CD14-positive monocyte (primary cell): ENCODE results near the gene KIF27. TPM values are rescaled to one million over a fixed set of nuclear protein-coding genes. Genes with fewer than 3 reads are reported as not detected.
"Not testable (repeated sequence)": the region's sequence is repeated elsewhere in the genome, so short reads cannot be mapped to it uniquely, and the experiment has no call there.

Source experiments
- DNase-seq, 3 donors: peaks; one replicate each; pipeline ENCODE4 v3.0.0-alpha.2; 2011 to 2022
- H2AFZ ChIP-seq: 2 replicates; pipeline ENCODE4 v1.6.0; 2012; ENCODE audit warnings: mild to moderate bottlenecking, low read depth, low read length, inconsistent platforms; ENCODE audit not compliant: insufficient read depth, poor library complexity, severe bottlenecking
- H3K27ac ChIP-seq, 2 donors: 1 replicate in 1 of 2; 2 replicates in 1 of 2; pipeline ENCODE4 v1.5.1; 2012 to 2013; ENCODE audit warnings: low read length in 2 of 2, control low read depth in 1 of 2, inconsistent platforms in 1 of 2, low read depth in 1 of 2, mild to moderate bottlenecking in 1 of 2
- H3K27me3 ChIP-seq, 2 donors: one replicate each; pipeline versions ENCODE4 v1.6.0 to v1.6.1; 2011 to 2013; ENCODE audit warnings: low read length in 2 of 2; ENCODE audit not compliant: control insufficient read depth in 2 of 2, insufficient read depth in 2 of 2
- H3K36me3 ChIP-seq, 2 donors: replicated peaks in 1 of 2; 1 replicate in 1 of 2; 2 replicates in 1 of 2; pipeline versions ENCODE4 v1.5.1 to v1.6.1; 2012 to 2013; ENCODE audit warnings: low read length in 2 of 2, control low read depth in 1 of 2, inconsistent platforms in 1 of 2, mild to moderate bottlenecking in 1 of 2; ENCODE audit not compliant: insufficient read depth in 2 of 2, control insufficient read depth in 1 of 2
- H3K4me1 ChIP-seq, 2 donors: 1 replicate in 1 of 2; 2 replicates in 1 of 2; pipeline versions ENCODE4 v1.5.1 to v1.6.1; 2012 to 2013; ENCODE audit warnings: low read length in 2 of 2, control low read depth in 1 of 2, inconsistent platforms in 1 of 2, mild to moderate bottlenecking in 1 of 2, moderate library complexity in 1 of 2; ENCODE audit not compliant: insufficient read depth in 2 of 2, control insufficient read depth in 1 of 2
- H3K4me2 ChIP-seq: replicated peaks from 2 replicates; pipeline ENCODE3; 2012; ENCODE audit warnings: low read length, moderate library complexity, mild to moderate bottlenecking; ENCODE audit not compliant: poor library complexity, severe bottlenecking; ENCODE audit errors: extremely low read depth
- H3K4me3 ChIP-seq, 3 experiments: fragments of 200-600 bp in 1 of 3; sonication (generic) in 1 of 3; replicated peaks in 1 of 3; 1 replicate in 2 of 3; 2 replicates in 1 of 3; pipeline ENCODE4 v1.5.1; 2011 to 2013; ENCODE audit warnings: low read length in 3 of 3, mild to moderate bottlenecking in 3 of 3, control low read depth in 2 of 3, low read depth in 2 of 3, inconsistent platforms in 1 of 3, moderate library complexity in 1 of 3
- H3K79me2 ChIP-seq: 2 replicates; pipeline ENCODE4 v1.6.0; 2012; ENCODE audit warnings: mild to moderate bottlenecking, control low read depth, inconsistent platforms, low read length, moderate library complexity; ENCODE audit not compliant: insufficient read depth
- H3K9ac ChIP-seq: 2 replicates; pipeline ENCODE4 v1.6.0; 2017; ENCODE audit warnings: low read length, mild to moderate bottlenecking; ENCODE audit not compliant: insufficient read depth, poor library complexity, severe bottlenecking
- H3K9me3 ChIP-seq, 2 donors: replicated peaks in 1 of 2; 1 replicate in 1 of 2; 2 replicates in 1 of 2; pipeline versions ENCODE4 v1.5.1 to v1.6.1; 2012 to 2013; ENCODE audit warnings: low read length in 2 of 2, control low read depth in 1 of 2; ENCODE audit not compliant: control insufficient read depth in 1 of 2, insufficient read depth in 1 of 2
- H4K20me1 ChIP-seq: 2 replicates; pipeline ENCODE4 v1.6.0; 2012; ENCODE audit warnings: mild to moderate bottlenecking, low read length, control low read depth, moderate library complexity; ENCODE audit not compliant: insufficient read depth
- H3K27ac Mint-ChIP-seq, 7 donors: one replicate each; pipeline ENCODE4 v1.8.0; 2020; ENCODE audit warnings: mild to moderate bottlenecking in 7 of 7, mixed read lengths in 7 of 7, moderate library complexity in 6 of 7, inconsistent platforms in 2 of 7
- H3K27me3 Mint-ChIP-seq, 3 donors: one replicate each; pipeline ENCODE4 v1.8.0; 2021 to 2022; ENCODE audit warnings: low read depth in 3 of 3, mild to moderate bottlenecking in 3 of 3, mixed read lengths in 3 of 3, moderate library complexity in 3 of 3, inconsistent platforms in 1 of 3
- H3K36me3 Mint-ChIP-seq, 2 donors: one replicate each; pipeline ENCODE4 v1.8.0; 2020; ENCODE audit warnings: mixed read lengths in 2 of 2, inconsistent platforms in 1 of 2, mild to moderate bottlenecking in 1 of 2
- H3K4me1 Mint-ChIP-seq: one replicate; pipeline ENCODE4 v1.8.0; 2020; ENCODE audit warnings: mild to moderate bottlenecking, mixed read lengths
- H3K4me3 Mint-ChIP-seq, 2 donors: one replicate each; pipeline ENCODE4 v1.8.0; 2020; ENCODE audit warnings: mild to moderate bottlenecking in 2 of 2, mixed read lengths in 2 of 2, moderate library complexity in 1 of 2
- H3K9me3 Mint-ChIP-seq, 7 donors: one replicate each; pipeline ENCODE4 v1.8.0; 2020 to 2022; ENCODE audit warnings: mixed read lengths in 7 of 7, mild to moderate bottlenecking in 6 of 7, moderate library complexity in 6 of 7, inconsistent platforms in 2 of 7
- CTCF ChIP-seq: fragments of 200-600 bp; IDR thresholded peaks from one replicate; pipeline ENCODE4 v1.8.0; 2022; ENCODE audit warnings: antibody characterized with exemption, mild to moderate bottlenecking
- WGBS: methylation state at CpG from one replicate; pipeline ENCODE4 v1.1.5; 2013; ENCODE audit warnings: missing lambda C conversion rate; ENCODE audit not compliant: insufficient coverage; 5-methylcytosine and 5-hydroxymethylcytosine counted together
- intact Hi-C, 2 donors: fragments of 100-400 bp; cut with micrococcal nuclease; formaldehyde crosslinking; loops; one replicate each; pipeline versions ENCODE4 v1.15.0 to v1.15.1; 2023
- polyA plus RNA-seq, 3 donors: library from polyadenylated mRNA; depleted of rRNA in 1 of 3; unstranded in 2 of 3; stranded (reverse) in 1 of 3; fragments of 300-500 nt in 2 of 3; fragments of >200 nt in 1 of 3; fragmentation: Illumina TruSeq in 2 of 3; gene quantifications; 1 replicate in 2 of 3; 2 replicates in 1 of 3; pipeline ENCODE4 v1.2.3, GENCODE V29; 2012 to 2021

The KIF27 gene
- polyA plus RNA-seq, 3 donors = 0.58 to 1.3 (median 1.1) TPM

GRCh38 chr9:83804454-83804853 is 116.8 kb downstream of the KIF27 start:
- H3K36me3 Mint-ChIP-seq, intact Hi-C loops, H3K4me1 ChIP-seq, H3K27me3 ChIP-seq, H4K20me1 ChIP-seq, H3K27me3 Mint-ChIP-seq, H3K27ac ChIP-seq, H3K9me3 ChIP-seq, DNase-seq, H3K27ac Mint-ChIP-seq, H3K36me3 ChIP-seq, H3K9ac ChIP-seq, H3K79me2 ChIP-seq, H3K9me3 Mint-ChIP-seq, H3K4me2 ChIP-seq, H3K4me1 Mint-ChIP-seq, H2AFZ ChIP-seq, H3K4me3 Mint-ChIP-seq, H3K4me3 ChIP-seq: not testable (repeated sequence)
- WGBS = no CpG with 5 or more reads among the region's 31 CpGs

GRCh38 chr9:83803941-83804340 is 117.3 kb downstream of the KIF27 start:
- H4K20me1 ChIP-seq, H3K36me3 Mint-ChIP-seq, H3K4me3 Mint-ChIP-seq, H3K36me3 ChIP-seq, H3K27ac ChIP-seq, H3K4me1 ChIP-seq, H3K4me1 Mint-ChIP-seq, H3K9ac ChIP-seq, H3K27ac Mint-ChIP-seq, H3K9me3 ChIP-seq, H3K27me3 ChIP-seq, H3K9me3 Mint-ChIP-seq, H3K79me2 ChIP-seq, DNase-seq, H2AFZ ChIP-seq, H3K4me3 ChIP-seq, intact Hi-C loops, H3K4me2 ChIP-seq, H3K27me3 Mint-ChIP-seq: not testable (repeated sequence)
- no CpG with 5 or more reads among the region's 33 CpGs for WGBS

DNA sequence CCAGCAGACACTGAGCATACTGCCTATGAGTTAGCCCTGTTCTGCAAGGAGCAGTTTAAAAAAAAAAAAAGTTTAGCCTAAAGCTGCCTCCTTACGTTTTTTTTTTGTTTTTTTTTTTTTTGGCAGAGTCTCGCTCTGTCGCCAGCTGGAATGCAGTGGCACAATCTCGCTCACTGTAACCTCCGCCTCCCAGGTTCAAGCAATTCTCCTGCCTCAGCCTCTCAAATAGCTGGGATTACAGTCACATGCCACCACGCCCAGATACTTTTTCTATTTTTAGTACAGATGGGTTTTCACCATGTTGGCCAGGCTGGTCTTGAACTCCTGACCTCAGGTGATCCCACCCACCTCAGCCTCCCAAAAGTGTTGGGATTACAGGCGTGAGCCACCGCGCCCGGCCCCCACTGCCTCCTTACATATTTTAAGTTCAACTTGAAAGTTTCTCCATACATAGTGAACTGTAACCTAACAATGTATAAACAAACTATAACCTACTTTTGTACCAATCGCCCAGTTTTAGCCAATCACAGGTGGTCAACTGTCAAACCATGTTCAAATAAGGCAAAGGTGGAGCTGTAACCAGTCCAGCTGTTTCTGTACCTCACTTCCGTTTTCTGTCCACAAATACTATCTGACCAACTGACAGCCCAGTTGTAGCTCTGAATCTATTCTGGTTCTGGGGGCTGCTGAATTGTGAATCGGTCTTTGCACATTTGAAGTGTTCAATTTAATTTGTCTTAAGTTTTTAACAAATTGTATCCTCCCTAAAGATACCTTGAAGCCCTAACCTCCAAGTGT is 120.8 kb downstream of the KIF27 start:
- no peaks in the 10 kb centered on the region for H3K27me3 ChIP-seq
- H4K20me1 ChIP-seq = no peaks in the 10 kb centered on the region
- intact Hi-C loops = no loop called here
- no peaks in the 10 kb centered on the region for H3K79me2 ChIP-seq
- no peak for DNase-seq
- 86% methylated on average over 5 of the region's 13 CpGs for WGBS
- peaks cover 0 to 6% (median 0%) of the 10 kb centered on the region in 7 donors for H3K9me3 Mint-ChIP-seq
- no peak overlapping the region for H3K27ac ChIP-seq
- H3K27ac Mint-ChIP-seq = no peak overlapping the region
- H3K36me3 ChIP-seq = peaks cover 0 to 7% of the 10 kb centered on the region in 2 donors
- no peaks in the 10 kb centered on the region for H3K9me3 ChIP-seq
- H3K4me1 Mint-ChIP-seq = no peaks in the 10 kb centered on the region
- TF ChIP-seq CTCF = no peak
- no peak overlapping the region for H3K4me2 ChIP-seq
- no peaks in the 10 kb centered on the region for H3K4me1 ChIP-seq
- H3K36me3 Mint-ChIP-seq = peaks cover 7 to 9% of the 10 kb centered on the region in 2 donors
- no peaks in the 10 kb centered on the region for H3K27me3 Mint-ChIP-seq
- no peak overlapping the region for H2AFZ ChIP-seq
- no peak overlapping the region for H3K9ac ChIP-seq
- no peak overlapping the region for H3K4me3 Mint-ChIP-seq
- H3K4me3 ChIP-seq = no peak overlapping the region
